MM.1S (cell line): ENCODE results near the gene CALHM2.

ENCODE experiments used
- CTCF ChIP-seq: fragments of 300-600 bp; sonication (generic); IDR thresholded peaks from 2 replicates; pipeline ENCODE4 v1.5.1; 2016; ENCODE audit warnings: antibody characterized with exemption, low read length, mixed read lengths
- EZH2phosphoT487 ChIP-seq: fragments of 300-600 bp; sonication (generic); IDR thresholded peaks from 2 replicates; pipeline ENCODE4 v1.6.1; 2018; ENCODE audit warnings: antibody characterized with exemption, low read length

- no peak for TF ChIP-seq CTCF
- TF ChIP-seq EZH2phosphoT487: no peak
These were observed 55.4 kb downstream of the CALHM2 start for GRCh38 chr10:103396789-103397087.
